Spinal cord (tissue), 10 donors: ENCODE results near the gene COL13A1. TPM values are rescaled to one million over a fixed set of nuclear protein-coding genes. Genes with fewer than 3 reads are reported as not detected.
A peak's percentile ranks its signal among the peaks of the same experiment; 100 is the strongest.

Source experiments
- DNase-seq, 6 donors: peaks; one replicate each; pipeline versions ENCODE4 v3.0.0 to v3.0.0-alpha.2; 2013 to 2015; ENCODE audit warnings: low spot score in 6 of 6, low read depth in 4 of 6
- H3K27ac ChIP-seq: one replicate; pipeline ENCODE4 v1.5.1; 2013; ENCODE audit warnings: low read depth, low read length, control low read depth
- H3K27me3 ChIP-seq: one replicate; pipeline ENCODE4 v1.6.1; 2013; ENCODE audit warnings: low read length; ENCODE audit not compliant: control insufficient read depth, insufficient read depth
- H3K36me3 ChIP-seq: one replicate; pipeline ENCODE4 v1.6.1; 2013; ENCODE audit warnings: low read length; ENCODE audit not compliant: control insufficient read depth, insufficient read depth
- H3K4me1 ChIP-seq: one replicate; pipeline ENCODE4 v1.6.1; 2013; ENCODE audit warnings: low read length; ENCODE audit not compliant: control insufficient read depth, insufficient read depth
- H3K4me3 ChIP-seq: one replicate; pipeline ENCODE4 v1.5.1; 2013; ENCODE audit warnings: low read depth, low read length, control low read depth
- H3K9me3 ChIP-seq: one replicate; pipeline ENCODE4 v1.6.1; 2013; ENCODE audit warnings: low read length; ENCODE audit not compliant: control insufficient read depth, insufficient read depth
- WGBS: methylation state at CpG from one replicate; pipeline ENCODE4 v1.1.5; 2013; ENCODE audit warnings: missing lambda C conversion rate; ENCODE audit not compliant: insufficient coverage; 5-methylcytosine and 5-hydroxymethylcytosine counted together
- polyA plus RNA-seq, 2 donors: library from polyadenylated mRNA; unstranded; fragments of 120-200 nt; gene quantifications; one replicate each; pipeline ENCODE4 v1.2.1, GENCODE V29; 2013; ENCODE audit not compliant: insufficient read length in 2 of 2
- total RNA-seq, 2 donors: library from RNA; depleted of rRNA in 1 of 2; stranded (reverse); fragments of 120-200 nt in 1 of 2; fragments of >200 nt in 1 of 2; gene quantifications; one replicate each; pipeline versions ENCODE4 v1.2.3 to v1.2.4, GENCODE V29; 2013 to 2014
- donor health status: healthy.

Gene COL13A1
- total and polyA plus RNA-seq, 4 donors, result 11.4 to 44.0 (median 22.1) TPM

GRCh38 chr10:69847458-69847857 lies 45.8 kb downstream of the COL13A1 start:
- 14% methylated on average over 1 of the region's 5 CpGs for WGBS
- no peaks in the 10 kb centered on the region for H3K27me3 ChIP-seq
- no peak overlapping the region for H3K4me3 ChIP-seq
- H3K9me3 ChIP-seq, result no peaks in the 10 kb centered on the region
- DNase-seq, result no peak
- no peak overlapping the region for H3K27ac ChIP-seq
- no peaks in the 10 kb centered on the region for H3K36me3 ChIP-seq
- peaks cover 21% of the 10 kb centered on the region for H3K4me1 ChIP-seq

- no peaks in the 10 kb centered on the region for H3K27me3 ChIP-seq
- DNase-seq, result no peak
- no peaks in the 10 kb centered on the region for H3K36me3 ChIP-seq
- H3K4me3 ChIP-seq, result no peak overlapping the region
- no peak overlapping the region for H3K27ac ChIP-seq
- H3K4me1 ChIP-seq, result peaks cover 21% of the 10 kb centered on the region
- 36% methylated on average over 3 of the region's 5 CpGs for WGBS
- H3K9me3 ChIP-seq, result no peaks in the 10 kb centered on the region
These were observed 46.2 kb downstream of the COL13A1 start for GRCh38 chr10:69847883-69848282.

- 88% methylated on average over 4 of the region's 7 CpGs for WGBS
- Histone ChIP-seq H3K27ac (no peak overlapping the region), H3K9me3 (no peaks in the 10 kb centered on the region), H3K36me3 (no peaks in the 10 kb centered on the region), H3K4me1 (peaks cover 21% of the 10 kb centered on the region), H3K27me3 (no peaks in the 10 kb centered on the region), H3K4me3 (no peak overlapping the region)
- no peak for DNase-seq
These were observed 46.7 kb downstream of the COL13A1 start for GRCh38 chr10:69848454-69848853.

GRCh38 chr10:69849825-69850224 lies 48.1 kb downstream of the COL13A1 start:
- Histone ChIP-seq H3K27me3 (no peaks in the 10 kb centered on the region), H3K4me3 (no peak overlapping the region), H3K36me3 (no peaks in the 10 kb centered on the region), H3K9me3 (no peaks in the 10 kb centered on the region), H3K4me1 (peaks cover 21% of the 10 kb centered on the region), H3K27ac (no peak overlapping the region)
- no peak for DNase-seq
- WGBS, result 51% methylated on average over 5 of the region's 7 CpGs

GRCh38 chr10:69850440-69850839 lies 48.7 kb downstream of the COL13A1 start:
- no peak overlapping the region for H3K27ac ChIP-seq
- WGBS, result 48% methylated on average over 5 of the region's 6 CpGs
- no peak for DNase-seq
- no peaks in the 10 kb centered on the region for H3K27me3 ChIP-seq
- no peak overlapping the region for H3K4me3 ChIP-seq
- H3K4me1 ChIP-seq, result peaks cover 24% of the 10 kb centered on the region
- H3K36me3 ChIP-seq, result no peaks in the 10 kb centered on the region
- no peaks in the 10 kb centered on the region for H3K9me3 ChIP-seq

GRCh38 chr10:69851306-69851705 lies 49.6 kb downstream of the COL13A1 start:
- no peak overlapping the region for H3K27ac ChIP-seq
- no peaks in the 10 kb centered on the region for H3K9me3 ChIP-seq
- WGBS, result no CpG with 5 or more reads among the region's 1 CpG
- no peaks in the 10 kb centered on the region for H3K36me3 ChIP-seq
- DNase-seq, result no peak
- peaks cover 21% of the 10 kb centered on the region for H3K4me1 ChIP-seq
- H3K4me3 ChIP-seq, result no peak overlapping the region
- no peaks in the 10 kb centered on the region for H3K27me3 ChIP-seq

GRCh38 chr10:69853064-69853463 lies 51.4 kb downstream of the COL13A1 start:
- Histone ChIP-seq H3K9me3 (no peaks in the 10 kb centered on the region), H3K4me3 (no peak overlapping the region), H3K27ac (no peak overlapping the region), H3K27me3 (no peaks in the 10 kb centered on the region), H3K4me1 (peaks cover 16% of the 10 kb centered on the region), H3K36me3 (no peaks in the 10 kb centered on the region)
- 77% methylated on average over 5 of the region's 7 CpGs for WGBS
- no peak for DNase-seq

- no peaks in the 10 kb centered on the region for H3K9me3 ChIP-seq
- WGBS, result 71% methylated on average over 7 of the region's 10 CpGs
- no peaks in the 10 kb centered on the region for H3K36me3 ChIP-seq
- H3K4me1 ChIP-seq, result peaks cover 22% of the 10 kb centered on the region
- no peak overlapping the region for H3K27ac ChIP-seq
- DNase-seq, result peak in 1 of 6 donors; percentile 90
- no peak overlapping the region for H3K4me3 ChIP-seq
- H3K27me3 ChIP-seq, result no peaks in the 10 kb centered on the region
These were observed 53.0 kb downstream of the COL13A1 start for GRCh38 chr10:69854511-69855345.

GRCh38 chr10:69855346-69856111 lies 53.8 kb downstream of the COL13A1 start:
- 50% methylated on average over 2 of the region's 6 CpGs for WGBS
- no peaks in the 10 kb centered on the region for H3K36me3 ChIP-seq
- H3K27ac ChIP-seq, result no peak overlapping the region
- H3K27me3 ChIP-seq, result no peaks in the 10 kb centered on the region
- H3K9me3 ChIP-seq, result no peaks in the 10 kb centered on the region
- H3K4me3 ChIP-seq, result no peak overlapping the region
- H3K4me1 ChIP-seq, result peaks cover 22% of the 10 kb centered on the region
- DNase-seq, result peak in 2 of 6 donors; percentile 51 to 95
